GM12873 (cell line): ENCODE results near the gene FEV.

Source experiments
- TF ChIP-seq, protein P1 (sequence below): IDR thresholded peaks from 2 replicates; pipeline ENCODE4 v1.5.1; 2012; ENCODE audit warnings: low read depth, mild to moderate bottlenecking, moderate library complexity, low read length, control low read depth; ENCODE audit not compliant: insufficient read depth; ENCODE audit errors: missing control alignments

FEV gene

DNA sequence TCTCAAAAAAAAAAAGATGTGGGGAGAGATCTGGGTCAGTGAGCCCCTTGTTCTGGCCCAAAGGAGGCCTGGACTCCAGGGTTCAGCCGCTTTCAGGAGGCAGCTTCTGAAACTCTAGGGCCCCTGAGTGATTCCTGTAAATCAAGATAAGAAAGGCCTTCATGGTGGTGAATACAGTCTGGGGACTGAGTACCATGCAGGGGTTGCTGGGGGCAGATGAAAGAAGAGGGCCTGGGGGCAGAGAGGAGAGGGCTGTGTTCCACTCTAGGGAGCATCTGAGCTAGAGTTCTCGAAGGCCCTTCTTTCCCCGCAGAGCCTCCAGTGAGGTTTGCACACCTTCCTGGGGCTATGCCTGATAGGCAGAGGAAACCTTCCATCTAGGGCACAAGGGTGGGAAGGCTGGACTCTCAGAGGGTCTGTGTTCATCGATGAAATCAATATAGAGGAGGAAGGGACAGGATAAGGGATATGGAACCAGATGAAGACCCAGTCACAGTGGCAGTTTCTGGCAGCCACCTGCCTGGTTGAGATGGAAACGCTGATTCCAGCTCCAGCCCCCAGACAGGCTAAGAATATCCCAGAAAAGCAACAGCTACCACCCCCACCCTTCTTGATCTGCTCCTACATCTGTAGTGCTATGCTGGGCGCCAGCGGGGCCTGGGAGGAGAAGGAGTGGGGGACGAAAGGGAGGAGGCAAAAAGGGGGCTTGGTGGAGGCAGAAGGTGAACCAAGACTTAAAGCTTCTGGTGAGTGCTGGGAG lies 30.3 kb downstream of the FEV start:
- TF ChIP-seq, protein P1, sequence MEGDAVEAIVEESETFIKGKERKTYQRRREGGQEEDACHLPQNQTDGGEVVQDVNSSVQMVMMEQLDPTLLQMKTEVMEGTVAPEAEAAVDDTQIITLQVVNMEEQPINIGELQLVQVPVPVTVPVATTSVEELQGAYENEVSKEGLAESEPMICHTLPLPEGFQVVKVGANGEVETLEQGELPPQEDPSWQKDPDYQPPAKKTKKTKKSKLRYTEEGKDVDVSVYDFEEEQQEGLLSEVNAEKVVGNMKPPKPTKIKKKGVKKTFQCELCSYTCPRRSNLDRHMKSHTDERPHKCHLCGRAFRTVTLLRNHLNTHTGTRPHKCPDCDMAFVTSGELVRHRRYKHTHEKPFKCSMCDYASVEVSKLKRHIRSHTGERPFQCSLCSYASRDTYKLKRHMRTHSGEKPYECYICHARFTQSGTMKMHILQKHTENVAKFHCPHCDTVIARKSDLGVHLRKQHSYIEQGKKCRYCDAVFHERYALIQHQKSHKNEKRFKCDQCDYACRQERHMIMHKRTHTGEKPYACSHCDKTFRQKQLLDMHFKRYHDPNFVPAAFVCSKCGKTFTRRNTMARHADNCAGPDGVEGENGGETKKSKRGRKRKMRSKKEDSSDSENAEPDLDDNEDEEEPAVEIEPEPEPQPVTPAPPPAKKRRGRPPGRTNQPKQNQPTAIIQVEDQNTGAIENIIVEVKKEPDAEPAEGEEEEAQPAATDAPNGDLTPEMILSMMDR, result no peak

DNA sequence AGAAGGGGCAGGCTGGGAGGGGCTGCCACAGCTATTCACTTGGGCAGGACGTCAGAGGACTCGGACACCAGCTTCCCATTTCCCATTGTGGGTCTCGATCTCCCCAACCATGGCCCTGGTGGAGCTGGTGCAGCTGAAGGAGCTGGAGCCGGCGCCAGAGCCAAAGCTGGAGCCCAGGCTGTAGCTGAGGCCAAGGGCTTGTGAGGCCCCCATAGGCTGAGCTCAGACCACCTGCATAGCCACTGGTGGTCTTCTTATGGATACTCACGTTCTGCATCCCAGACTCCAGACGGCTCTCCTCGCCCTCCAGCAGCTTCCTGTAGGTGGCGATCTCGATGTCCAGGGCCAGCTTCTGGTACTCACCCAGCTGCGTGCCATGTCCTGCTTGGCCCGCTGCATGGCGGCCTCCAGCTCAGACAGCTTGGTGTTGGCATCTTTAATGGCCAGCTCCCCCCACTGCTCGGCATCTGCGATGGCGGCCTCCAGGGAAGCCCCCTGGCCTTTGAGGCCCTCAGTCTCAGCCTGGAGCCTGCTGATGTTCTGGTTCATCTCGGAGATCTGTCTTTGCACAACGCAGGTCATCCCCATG lies 31.5 kb downstream of the FEV start:
- TF ChIP-seq, protein P1, result peak; percentile 34

DNA sequence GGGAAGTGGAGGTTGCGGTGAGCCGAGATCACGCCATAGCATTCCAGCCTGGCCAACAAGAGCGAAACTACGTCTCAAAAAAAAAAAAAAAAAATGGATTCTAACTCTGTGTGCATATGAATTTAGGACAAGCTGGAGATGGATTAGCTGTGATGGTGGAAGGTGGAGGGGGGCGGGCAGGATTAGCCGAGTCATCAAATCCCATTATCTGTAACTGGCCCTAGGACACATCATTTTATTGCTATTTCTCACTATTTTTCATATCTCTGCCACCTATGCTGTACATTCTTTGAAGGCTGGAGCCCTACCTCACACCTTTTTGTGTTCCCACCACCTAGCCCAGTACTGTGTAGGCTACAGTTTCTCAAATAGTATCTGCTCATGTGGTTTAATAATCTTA lies 32.8 kb downstream of the FEV start:
- TF ChIP-seq, protein P1, result no peak

DNA sequence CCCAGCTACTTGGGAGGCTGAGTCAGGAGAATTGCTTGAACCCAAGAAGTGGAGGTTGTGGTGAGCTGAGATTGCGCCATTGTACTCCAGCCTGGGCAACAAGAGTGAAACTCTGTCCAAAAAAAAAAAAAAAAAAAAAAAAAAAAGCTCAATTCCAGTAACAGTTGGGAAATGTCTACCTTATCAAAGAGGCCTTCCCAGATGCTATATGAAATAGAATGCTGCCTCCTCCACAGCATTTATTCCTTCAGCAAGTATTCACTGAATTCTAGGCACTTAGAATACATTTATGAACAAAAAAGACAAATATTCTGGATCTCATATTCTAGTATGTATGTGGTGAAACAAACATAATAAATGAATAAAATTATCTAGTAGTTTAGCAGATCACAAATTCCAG lies 38.4 kb downstream of the FEV start:
- TF ChIP-seq, protein P1, result no peak

DNA sequence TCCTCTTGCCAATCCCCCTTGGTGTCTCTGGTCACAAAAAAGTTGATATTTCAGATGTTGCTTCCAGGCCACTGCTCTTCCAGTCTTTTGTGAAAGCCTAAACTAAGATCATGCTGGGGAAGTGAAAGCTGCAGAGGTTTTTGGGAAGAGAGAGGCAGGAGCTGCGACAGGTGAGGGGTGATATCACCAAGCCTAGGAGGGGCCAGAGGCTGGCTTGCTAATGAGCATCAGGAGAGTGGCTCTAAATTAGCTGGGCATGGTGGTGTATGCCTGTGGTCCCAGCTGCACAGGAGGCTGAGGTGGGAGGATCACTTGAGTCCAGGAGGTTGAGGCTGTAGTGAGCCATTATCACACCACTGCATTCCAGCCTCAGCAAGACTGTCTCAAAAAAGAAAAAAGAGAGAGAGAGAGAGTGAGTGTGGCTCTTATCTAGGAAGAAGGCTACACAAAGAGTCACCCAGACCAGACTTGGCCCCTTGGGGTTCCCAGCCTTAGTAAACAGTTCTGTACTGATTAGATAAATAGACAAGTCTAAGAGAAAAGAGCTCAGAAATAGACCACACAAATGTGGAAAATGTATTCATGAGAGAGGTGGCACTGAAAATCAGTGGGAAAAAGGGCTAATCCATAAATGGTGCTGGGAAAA lies 40.1 kb downstream of the FEV start:
- TF ChIP-seq, protein P1, result no peak
